ENCODE measurements around the gene ELOB.
"Not testable (repeated sequence)": the region's sequence is repeated elsewhere in the genome, so short reads cannot be mapped to it uniquely, and the experiment has no call there.

The ELOB gene

DNA sequence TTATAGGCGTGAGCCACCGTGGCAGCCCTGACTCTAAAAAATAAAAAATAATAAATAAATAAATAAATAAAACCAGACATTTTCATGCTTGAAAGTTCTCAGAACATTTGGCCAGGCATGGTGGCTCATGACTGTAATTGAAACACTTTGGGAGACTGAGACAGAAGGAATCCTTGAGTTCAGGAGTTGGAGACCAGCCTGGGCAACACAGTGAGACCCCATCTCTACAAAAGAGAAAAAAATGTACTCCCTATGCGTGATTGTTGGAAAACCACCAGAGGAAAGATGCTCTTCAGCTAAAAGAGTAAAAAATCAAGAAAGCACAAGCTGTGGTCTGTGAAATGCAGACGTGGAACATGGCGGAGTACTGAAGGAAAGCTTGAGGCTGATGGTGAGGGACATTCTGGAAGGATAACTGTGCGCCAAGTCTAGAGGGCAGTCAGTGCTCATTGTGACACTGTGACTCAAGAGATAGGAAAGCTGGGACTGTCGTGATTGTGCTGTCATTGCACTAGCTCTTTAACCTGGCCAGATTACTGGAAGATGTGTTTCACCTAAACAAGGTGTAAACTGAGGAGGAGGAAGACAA, 52.9 kb downstream of the ELOB start:
- no peaks in the 10 kb centered on the region for H3K27me3 ChIP-seq (ENCODE audit: insufficient read depth, low read depth, severe bottlenecking)
- DNase-seq: no peak
- no peak overlapping the region for H3K4me3 ChIP-seq (ENCODE audit: low read depth, low read length)
- H3K9me3 ChIP-seq (ENCODE audit: severe bottlenecking): no peaks in the 10 kb centered on the region
- H3K27ac ChIP-seq: no peak overlapping the region
- H3K36me3 ChIP-seq: no peaks in the 10 kb centered on the region
- TF ChIP-seq, protein P1, sequence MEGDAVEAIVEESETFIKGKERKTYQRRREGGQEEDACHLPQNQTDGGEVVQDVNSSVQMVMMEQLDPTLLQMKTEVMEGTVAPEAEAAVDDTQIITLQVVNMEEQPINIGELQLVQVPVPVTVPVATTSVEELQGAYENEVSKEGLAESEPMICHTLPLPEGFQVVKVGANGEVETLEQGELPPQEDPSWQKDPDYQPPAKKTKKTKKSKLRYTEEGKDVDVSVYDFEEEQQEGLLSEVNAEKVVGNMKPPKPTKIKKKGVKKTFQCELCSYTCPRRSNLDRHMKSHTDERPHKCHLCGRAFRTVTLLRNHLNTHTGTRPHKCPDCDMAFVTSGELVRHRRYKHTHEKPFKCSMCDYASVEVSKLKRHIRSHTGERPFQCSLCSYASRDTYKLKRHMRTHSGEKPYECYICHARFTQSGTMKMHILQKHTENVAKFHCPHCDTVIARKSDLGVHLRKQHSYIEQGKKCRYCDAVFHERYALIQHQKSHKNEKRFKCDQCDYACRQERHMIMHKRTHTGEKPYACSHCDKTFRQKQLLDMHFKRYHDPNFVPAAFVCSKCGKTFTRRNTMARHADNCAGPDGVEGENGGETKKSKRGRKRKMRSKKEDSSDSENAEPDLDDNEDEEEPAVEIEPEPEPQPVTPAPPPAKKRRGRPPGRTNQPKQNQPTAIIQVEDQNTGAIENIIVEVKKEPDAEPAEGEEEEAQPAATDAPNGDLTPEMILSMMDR (IDR thresholded peaks at IDR 0.05; ENCODE audit: low read depth, low read length): no peak

DNA sequence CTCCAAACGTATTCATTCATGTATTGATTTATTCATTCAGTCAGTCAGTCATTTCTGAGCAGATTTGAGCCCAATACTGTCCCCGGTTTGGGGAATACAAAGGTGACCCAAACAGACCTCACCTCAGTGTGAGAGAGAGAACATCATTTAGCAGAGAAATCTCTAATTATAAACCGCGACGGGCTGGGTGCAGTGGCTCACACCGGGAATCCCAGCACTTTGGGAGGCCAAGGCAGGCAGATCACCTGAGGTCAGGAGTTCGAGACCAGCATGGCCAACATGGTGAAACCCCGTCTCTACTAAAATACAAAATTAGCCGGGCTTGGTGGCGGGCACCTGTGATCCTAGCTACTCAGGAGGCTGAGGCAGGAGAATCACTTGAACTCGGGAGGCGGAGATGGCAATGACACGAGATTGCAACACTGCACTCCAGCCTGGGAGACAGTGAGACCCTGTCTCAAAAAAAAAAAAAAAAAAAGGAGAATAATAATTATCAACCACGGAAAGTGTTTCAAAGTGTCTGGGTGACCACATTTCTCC, 55.4 kb downstream of the ELOB start:
- H3K27me3 ChIP-seq (ENCODE audit: insufficient read depth, low read depth, severe bottlenecking): not testable (repeated sequence)
- peak overlapping the region; percentile 28 for H3K4me3 ChIP-seq (ENCODE audit: low read depth, low read length)

More for the DNA sequence above, 55.4 kb downstream of the ELOB start:
- H3K27ac ChIP-seq: peak overlapping the region; percentile 68
- H3K9me3 ChIP-seq (ENCODE audit: severe bottlenecking); H3K36me3 ChIP-seq; DNase-seq: not testable (repeated sequence)
